Lower leg skin (tissue), 4 donors: ENCODE results near the gene SDCBP2. TPM values are rescaled to one million over a fixed set of nuclear protein-coding genes. Genes with fewer than 3 reads are reported as not detected.

Experiments used
- DNase-seq, 2 donors: peaks; one replicate each; pipeline ENCODE4 v3.0.0-alpha.2; 2019; ENCODE audit warnings: low spot score in 2 of 2
- H3K4me3 ChIP-seq: fragments of 200-600 bp; sonication (generic); 2 replicates; pipeline ENCODE4 v1.5.1; 2017; ENCODE audit warnings: mild to moderate bottlenecking, low read depth; ENCODE audit not compliant: poor library complexity, severe bottlenecking
- CTCF ChIP-seq, 3 donors: fragments of 450-650 bp; IDR thresholded peaks; one replicate each; pipeline ENCODE4 v1.5.1; 2016; ENCODE audit warnings: antibody characterized with exemption in 3 of 3, mild to moderate bottlenecking in 3 of 3, moderate library complexity in 2 of 3
- POLR2A ChIP-seq, 2 donors: fragments of 450-650 bp; IDR thresholded peaks; one replicate each; pipeline ENCODE4 v1.6.1; 2016 to 2017; ENCODE audit warnings: antibody characterized with exemption in 2 of 2, mild to moderate bottlenecking in 1 of 2, moderate library complexity in 1 of 2
- WGBS, 2 donors: methylation state at CpG; one replicate each; pipeline ENCODE4 v1.1.5; 2018; 5-methylcytosine and 5-hydroxymethylcytosine counted together
- intact Hi-C: fragments of 100-400 bp; cut with DNase I; formaldehyde crosslinking; loops from one replicate; pipeline ENCODE4 v1.15.0; 2023; ENCODE audit warnings: low total_unique reads
- total RNA-seq, 4 donors: library from RNA; depleted of rRNA; stranded (reverse); fragments of >200 nt; gene quantifications; one replicate each; pipeline ENCODE4 v1.1.0, GENCODE V29; 2016

SDCBP2 gene
- total RNA-seq, 4 donors from 2014 or later: 141 to 206 (median 181) TPM

GRCh38 chr20:1371202-1371782 is 42.4 kb upstream of the SDCBP2 start:
- WGBS, 2 donors: 68 to 76% methylated on average over 3 of the region's 3 CpGs
- no peak overlapping the region for H3K4me3 ChIP-seq
- DNase-seq: no peak
- TF ChIP-seq POLR2A (IDR thresholded peaks at IDR 0.05) (no peak), CTCF (IDR thresholded peaks at IDR 0.05) (no peak)
- intact Hi-C loops: no loop called here

- TF ChIP-seq POLR2A (IDR thresholded peaks at IDR 0.05) (no peak), CTCF (IDR thresholded peaks at IDR 0.05) (no peak)
- DNase-seq: no peak
- 23 to 33% methylated on average over 2 of the region's 2 CpGs for WGBS, 2 donors
- no peak overlapping the region for H3K4me3 ChIP-seq
- intact Hi-C loops: no loop called here
Observed at GRCh38 chr20:1370548-1371110, 41.7 kb upstream of the SDCBP2 start.

GRCh38 chr20:1369970-1370369 is 41.0 kb upstream of the SDCBP2 start:
- no peak overlapping the region for H3K4me3 ChIP-seq
- DNase-seq: no peak
- intact Hi-C loops: no loop called here
- WGBS, 2 donors: 72% methylated on average over 3 of the region's 3 CpGs
- TF ChIP-seq CTCF (IDR thresholded peaks at IDR 0.05) (no peak), POLR2A (IDR thresholded peaks at IDR 0.05) (no peak)

GRCh38 chr20:1368448-1369199 is 39.7 kb upstream of the SDCBP2 start:
- TF ChIP-seq CTCF (IDR thresholded peaks at IDR 0.05): no peak
- no peak for DNase-seq
- intact Hi-C loops: no loop called here
- no peak overlapping the region for H3K4me3 ChIP-seq
- 68 to 69% methylated on average over 7 of the region's 7 CpGs for WGBS, 2 donors

- TF ChIP-seq POLR2A (IDR thresholded peaks at IDR 0.05) (no peak), CTCF (IDR thresholded peaks at IDR 0.05) (no peak)
- 96 to 97% methylated on average over 4 of the region's 4 CpGs for WGBS, 2 donors
- intact Hi-C loops: no loop called here
- H3K4me3 ChIP-seq: no peak overlapping the region
- no peak for DNase-seq
Observed at GRCh38 chr20:1367479-1367878, 38.5 kb upstream of the SDCBP2 start.
